Measurements from ENCODE around the gene NEMP1. TPM values are rescaled to one million over a fixed set of nuclear protein-coding genes. Genes with fewer than 3 reads are reported as not detected.

NEMP1 gene
- total RNA-seq (1 to 10 TPM; 1.5 to 3.2 (median 2.1) TPM), polyA plus RNA-seq (1 to 10 TPM; 1.3 to 3.0 (median 2.7) TPM)
- long read RNA-seq, donor 1, partial matches to known transcripts, result 1 of 1 reads
- long read RNA-seq, donor 1, other reads (novel, unspliced or antisense), result 0 of 1 reads
- long read RNA-seq, donor 2, partial matches to known transcripts, result 0 of 1 reads
- long read RNA-seq, donor 2, other reads (novel, unspliced or antisense), result 1 of 1 reads

GRCh38 chr12:57078519-57079404 is at the start of gene NEMP1:
Gene NEMP1 (minus strand): TSS chr12:57078791. CDS start chr12:57078745, 46 bp downstream.
- peak; percentile 100 for ATAC-seq
- Histone ChIP-seq H3K4me3 (peak within 1 kb of the TSS; percentile 96), H3K4me1 (peaks cover 12% of the 10 kb centered on the region), H3K36me3 (ENCODE audit: insufficient read depth in 1 of 2, low read depth in 1 of 2) (no peaks in the 10 kb centered on the region), H3K27ac (peak within 1 kb of the TSS; percentile 84), H3K27me3 (ENCODE audit: insufficient read depth in 3 of 3, low read length in 2 of 3) (no peaks in the 10 kb centered on the region), H3K9me3 (no peaks in the 10 kb centered on the region)
- peak; percentile 93 to 97 for DNase-seq
- intact Hi-C loops (cut with DNase I), result no loop called here
- TF ChIP-seq CTCF (IDR thresholded peaks at IDR 0.05), result no peak
- 0% methylated on average over 37 to 39 of the region's 39 CpGs for WGBS, 3 donors

- DNase-seq (peak; percentile 86 to 90), ATAC-seq (peak; percentile 72 to 82 (median 76))
- WGBS, 3 donors, result 0% methylated on average over 47 to 57 of the region's 57 CpGs
- H3K27me3 ChIP-seq (ENCODE audit: insufficient read depth in 3 of 3, low read length in 2 of 3), result no peaks in the 10 kb centered on the region
- intact Hi-C loops (cut with DNase I), result no loop called here
- H3K4me3 ChIP-seq, result peak within 1 kb of the TSS; percentile 72
- H3K4me1 ChIP-seq, result peaks cover 16% of the 10 kb centered on the region
- TF ChIP-seq CTCF (IDR thresholded peaks at IDR 0.05), result no peak
- peak within 1 kb of the TSS; percentile 78 for H3K27ac ChIP-seq
- no peaks in the 10 kb centered on the region for H3K36me3 ChIP-seq (ENCODE audit: insufficient read depth in 1 of 2, low read depth in 1 of 2)
- H3K9me3 ChIP-seq, result no peaks in the 10 kb centered on the region
Observed at GRCh38 chr12:57127726-57128518, 49.3 kb upstream of the NEMP1 start, which contains the start of gene LRP1. Gene LRP1 (plus strand): TSS chr12:57128483. CDS start chr12:57128965, 482 bp downstream.

- intact Hi-C loops (cut with DNase I), result no loop called here
- Histone ChIP-seq H3K4me3 (peak overlapping the region; percentile 72), H3K27me3 (ENCODE audit: insufficient read depth in 3 of 3, low read length in 2 of 3) (no peaks in the 10 kb centered on the region), H3K27ac (peak overlapping the region; percentile 78), H3K36me3 (ENCODE audit: insufficient read depth in 1 of 2, low read depth in 1 of 2) (no peaks in the 10 kb centered on the region), H3K4me1 (peaks cover 15% of the 10 kb centered on the region), H3K9me3 (no peaks in the 10 kb centered on the region)
- TF ChIP-seq CTCF (IDR thresholded peaks at IDR 0.05), result peak; percentile 22
- ATAC-seq (peak; percentile 19 to 51 (median 47)), DNase-seq (peak; percentile 65 to 78)
- 2 to 5% (median 3%) methylated on average over 26 of the region's 26 CpGs for WGBS, 3 donors
Observed at GRCh38 chr12:57127101-57127725, 48.6 kb upstream of the NEMP1 start.

- WGBS, 3 donors, result 53 to 63% (median 54%) methylated on average over 7 of the region's 7 CpGs
- Histone ChIP-seq H3K27ac (peak overlapping the region; percentile 78), H3K4me1 (peaks cover 9% of the 10 kb centered on the region), H3K36me3 (ENCODE audit: insufficient read depth in 1 of 2, low read depth in 1 of 2) (no peaks in the 10 kb centered on the region), H3K4me3 (peak overlapping the region; percentile 72), H3K27me3 (ENCODE audit: insufficient read depth in 3 of 3, low read length in 2 of 3) (no peaks in the 10 kb centered on the region), H3K9me3 (no peaks in the 10 kb centered on the region)
- intact Hi-C loops (cut with DNase I), result no loop called here
- ATAC-seq (no peak), DNase-seq (no peak)
- TF ChIP-seq CTCF (IDR thresholded peaks at IDR 0.05), result no peak
Observed at GRCh38 chr12:57126561-57126960, 48.0 kb upstream of the NEMP1 start.
